ACHN (cell line): ENCODE data around the gene AIFM3.

Experiments used
- DNase-seq: peaks from one replicate; pipeline ENCODE4 v3.0.0-alpha.2; 2015
- in situ Hi-C: cut with HindIII; loops from 2 replicates; pipeline ENCODE4 v1.10.0; 2017; ENCODE audit warnings: low sequenced_read_pairs, low pct_ligation_motif_present, low pct_unique_long_range_greater_than_20kb

Gene AIFM3

DNA sequence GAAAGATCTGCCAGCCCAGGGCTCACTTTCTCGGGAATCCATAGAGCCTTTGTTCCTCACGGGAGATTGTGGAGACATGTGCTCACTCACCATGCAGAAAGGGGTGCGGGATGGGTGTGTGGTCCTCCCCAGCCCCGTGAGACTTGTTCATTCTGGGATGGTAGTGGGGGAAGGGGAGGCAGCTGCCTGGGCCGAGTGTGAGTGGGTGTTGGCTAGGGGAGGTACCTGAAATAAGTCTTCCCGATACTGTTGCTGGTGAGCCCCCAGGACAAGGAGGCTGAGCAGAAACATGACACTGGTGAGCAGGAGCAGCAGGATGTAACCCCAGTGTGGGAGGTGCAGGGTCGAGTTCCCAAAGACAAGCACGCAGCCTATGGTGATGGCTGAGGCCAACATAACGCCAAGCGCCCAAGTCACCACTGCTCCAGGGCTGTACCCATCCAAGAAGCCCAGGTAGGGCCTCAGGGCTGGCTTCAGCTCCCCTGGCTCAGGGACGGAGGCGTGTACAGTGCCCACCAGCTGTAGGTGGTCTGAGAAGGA is 62.5 kb downstream of the AIFM3 start:
- no peak for DNase-seq
- in situ Hi-C loops = no loop called here

DNA sequence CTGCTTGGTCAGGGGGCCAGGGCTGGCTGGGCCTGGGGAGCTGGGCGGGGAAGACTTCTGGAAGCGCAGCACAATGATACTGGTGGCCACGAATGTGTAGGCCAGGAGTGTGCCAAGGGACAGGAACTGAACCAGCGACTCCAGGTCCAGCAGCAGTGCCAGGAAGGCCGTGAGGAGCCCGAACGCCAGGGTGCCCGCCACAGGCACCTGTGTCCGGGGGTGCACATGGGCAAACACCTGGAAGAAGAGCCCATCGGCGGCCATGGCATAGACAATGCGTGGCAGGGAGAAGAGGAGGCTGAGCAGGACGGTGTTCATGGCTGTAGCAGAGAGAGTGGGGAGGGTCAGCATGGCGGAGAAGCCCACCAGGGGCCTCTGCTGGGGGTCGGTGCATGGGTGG is 63.0 kb downstream of the AIFM3 start:
- no peak for DNase-seq
- in situ Hi-C loops = no loop called here
